ENCODE data around the gene CD300LF.

DNA sequence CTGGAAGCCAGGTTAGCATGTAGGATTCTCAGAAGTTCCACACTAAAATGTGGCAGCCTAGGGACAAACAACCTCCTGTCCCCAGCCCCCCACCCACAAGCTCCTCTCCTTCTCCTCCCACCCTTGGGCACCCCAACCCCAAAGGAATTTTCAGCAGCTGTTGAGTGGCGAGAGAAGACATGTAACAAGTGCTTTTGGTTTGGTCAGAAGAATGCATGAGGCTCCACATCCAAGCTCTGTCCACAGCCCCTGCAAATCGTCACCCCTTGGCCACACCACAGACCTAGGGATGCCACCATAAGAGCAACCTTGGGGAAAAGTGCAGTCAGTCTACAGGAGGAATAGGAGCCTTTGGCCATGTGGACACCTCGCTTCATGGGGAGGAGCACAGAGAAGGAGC is 12.4 kb upstream of the CD300LF start:
- TF ChIP-seq, protein P1, sequence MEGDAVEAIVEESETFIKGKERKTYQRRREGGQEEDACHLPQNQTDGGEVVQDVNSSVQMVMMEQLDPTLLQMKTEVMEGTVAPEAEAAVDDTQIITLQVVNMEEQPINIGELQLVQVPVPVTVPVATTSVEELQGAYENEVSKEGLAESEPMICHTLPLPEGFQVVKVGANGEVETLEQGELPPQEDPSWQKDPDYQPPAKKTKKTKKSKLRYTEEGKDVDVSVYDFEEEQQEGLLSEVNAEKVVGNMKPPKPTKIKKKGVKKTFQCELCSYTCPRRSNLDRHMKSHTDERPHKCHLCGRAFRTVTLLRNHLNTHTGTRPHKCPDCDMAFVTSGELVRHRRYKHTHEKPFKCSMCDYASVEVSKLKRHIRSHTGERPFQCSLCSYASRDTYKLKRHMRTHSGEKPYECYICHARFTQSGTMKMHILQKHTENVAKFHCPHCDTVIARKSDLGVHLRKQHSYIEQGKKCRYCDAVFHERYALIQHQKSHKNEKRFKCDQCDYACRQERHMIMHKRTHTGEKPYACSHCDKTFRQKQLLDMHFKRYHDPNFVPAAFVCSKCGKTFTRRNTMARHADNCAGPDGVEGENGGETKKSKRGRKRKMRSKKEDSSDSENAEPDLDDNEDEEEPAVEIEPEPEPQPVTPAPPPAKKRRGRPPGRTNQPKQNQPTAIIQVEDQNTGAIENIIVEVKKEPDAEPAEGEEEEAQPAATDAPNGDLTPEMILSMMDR (IDR thresholded peaks at IDR 0.05; ENCODE audit: low read depth, low read length, missing input control): no peak
- TF ChIP-seq, protein P2, sequence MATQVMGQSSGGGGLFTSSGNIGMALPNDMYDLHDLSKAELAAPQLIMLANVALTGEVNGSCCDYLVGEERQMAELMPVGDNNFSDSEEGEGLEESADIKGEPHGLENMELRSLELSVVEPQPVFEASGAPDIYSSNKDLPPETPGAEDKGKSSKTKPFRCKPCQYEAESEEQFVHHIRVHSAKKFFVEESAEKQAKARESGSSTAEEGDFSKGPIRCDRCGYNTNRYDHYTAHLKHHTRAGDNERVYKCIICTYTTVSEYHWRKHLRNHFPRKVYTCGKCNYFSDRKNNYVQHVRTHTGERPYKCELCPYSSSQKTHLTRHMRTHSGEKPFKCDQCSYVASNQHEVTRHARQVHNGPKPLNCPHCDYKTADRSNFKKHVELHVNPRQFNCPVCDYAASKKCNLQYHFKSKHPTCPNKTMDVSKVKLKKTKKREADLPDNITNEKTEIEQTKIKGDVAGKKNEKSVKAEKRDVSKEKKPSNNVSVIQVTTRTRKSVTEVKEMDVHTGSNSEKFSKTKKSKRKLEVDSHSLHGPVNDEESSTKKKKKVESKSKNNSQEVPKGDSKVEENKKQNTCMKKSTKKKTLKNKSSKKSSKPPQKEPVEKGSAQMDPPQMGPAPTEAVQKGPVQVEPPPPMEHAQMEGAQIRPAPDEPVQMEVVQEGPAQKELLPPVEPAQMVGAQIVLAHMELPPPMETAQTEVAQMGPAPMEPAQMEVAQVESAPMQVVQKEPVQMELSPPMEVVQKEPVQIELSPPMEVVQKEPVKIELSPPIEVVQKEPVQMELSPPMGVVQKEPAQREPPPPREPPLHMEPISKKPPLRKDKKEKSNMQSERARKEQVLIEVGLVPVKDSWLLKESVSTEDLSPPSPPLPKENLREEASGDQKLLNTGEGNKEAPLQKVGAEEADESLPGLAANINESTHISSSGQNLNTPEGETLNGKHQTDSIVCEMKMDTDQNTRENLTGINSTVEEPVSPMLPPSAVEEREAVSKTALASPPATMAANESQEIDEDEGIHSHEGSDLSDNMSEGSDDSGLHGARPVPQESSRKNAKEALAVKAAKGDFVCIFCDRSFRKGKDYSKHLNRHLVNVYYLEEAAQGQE (IDR thresholded peaks at IDR 0.05): no peak
- no peak for TF ChIP-seq EGR1 (IDR thresholded peaks at IDR 0.05; ENCODE audit: low read depth in 2 of 2)
- TF ChIP-seq JUND (IDR thresholded peaks at IDR 0.05): no peak
- TF ChIP-seq, protein P3, sequence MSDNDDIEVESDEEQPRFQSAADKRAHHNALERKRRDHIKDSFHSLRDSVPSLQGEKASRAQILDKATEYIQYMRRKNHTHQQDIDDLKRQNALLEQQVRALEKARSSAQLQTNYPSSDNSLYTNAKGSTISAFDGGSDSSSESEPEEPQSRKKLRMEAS (IDR thresholded peaks at IDR 0.05): no peak
- no peak for TF ChIP-seq RAD21 (IDR thresholded peaks at IDR 0.05)
- TF ChIP-seq YY1 (IDR thresholded peaks at IDR 0.05): no peak

Measured in liver (tissue), 3 donors.